GM12878 (cell line): ENCODE data around the gene OR1B1.

Experiments
- ATF7 ChIP-seq: fragments of 450-650 bp; IDR thresholded peaks from 2 replicates; pipeline ENCODE4 v1.6.1; 2016; ENCODE audit warnings: low read depth, mild to moderate bottlenecking
- ETV6 ChIP-seq, 2 experiments: fragments of 450-650 bp in 1 of 2; IDR thresholded peaks in 1 of 2; conservative IDR thresholded peaks in 1 of 2; 2 replicates each; pipeline ENCODE4 v1.6.1; 2014; ENCODE audit warnings: antibody characterized with exemption in 1 of 2, borderline replicate concordance in 1 of 2, low read depth in 1 of 2, mild to moderate bottlenecking in 1 of 2, moderate library complexity in 1 of 2
- FOXK2 ChIP-seq: fragments of 450-650 bp; IDR thresholded peaks from 2 replicates; pipeline ENCODE4 v1.6.1; 2017; ENCODE audit warnings: mild to moderate bottlenecking, moderate library complexity
- HCFC1 ChIP-seq: fragments of 150-350 bp; IDR thresholded peaks from 2 replicates; pipeline ENCODE4 v1.6.1; 2014; ENCODE audit warnings: low read length
- MLLT1 ChIP-seq: fragments of 450-650 bp; IDR thresholded peaks from 2 replicates; pipeline ENCODE4 v1.6.1; 2016; ENCODE audit warnings: mild to moderate bottlenecking
- RELA ChIP-seq: fragments of 450-650 bp; IDR thresholded peaks from 2 replicates; pipeline ENCODE4 v1.8.0; 2014; ENCODE audit warnings: borderline replicate concordance; ENCODE audit not compliant: partially characterized antibody
- SIN3A ChIP-seq: IDR thresholded peaks from 2 replicates; pipeline ENCODE4 v1.6.1; 2012; ENCODE audit warnings: low read depth, low read length, improper control_type of control experiment
- SREBF1 ChIP-seq: IDR thresholded peaks from 2 replicates; pipeline ENCODE4 v1.6.1; 2012; ENCODE audit warnings: mild to moderate bottlenecking, low read length
- TARDBP ChIP-seq: IDR thresholded peaks from 2 replicates; pipeline ENCODE4 v1.6.1; 2016; ENCODE audit warnings: borderline replicate concordance
- USF2 ChIP-seq: IDR thresholded peaks from 2 replicates; pipeline ENCODE4 v1.6.1; 2011; ENCODE audit warnings: low read depth, low read length, improper control_type of control experiment, borderline replicate concordance
- ZNF592 ChIP-seq: fragments of 450-650 bp; IDR thresholded peaks from 2 replicates; pipeline ENCODE4 v1.6.1; 2017; ENCODE audit warnings: mild to moderate bottlenecking, moderate library complexity
- ZNF622 ChIP-seq: fragments of 450-650 bp; IDR thresholded peaks from 2 replicates; pipeline ENCODE4 v1.6.1; 2017; ENCODE audit warnings: mild to moderate bottlenecking, inconsistent platforms
- ZZZ3 ChIP-seq: IDR thresholded peaks from 2 replicates; pipeline ENCODE4 v1.6.1; 2011; ENCODE audit warnings: low read depth; ENCODE audit not compliant: control insufficient read depth, insufficient read length

- no peak for TF ChIP-seq ATF7
- TF ChIP-seq RELA: no peak
- TF ChIP-seq HCFC1: no peak
- no peak for TF ChIP-seq ZNF592
- no peak for TF ChIP-seq FOXK2
- no peak for TF ChIP-seq ETV6 (conservative IDR thresholded peaks at IDR 0.05 in 1 of 2, IDR thresholded peaks at IDR 0.05 in 1 of 2; ENCODE audit: borderline replicate concordance in 1 of 2, low read depth in 1 of 2)
- no peak for TF ChIP-seq ZZZ3
- TF ChIP-seq SREBF1: no peak
- TF ChIP-seq USF2: no peak
- TF ChIP-seq TARDBP: no peak
- no peak for TF ChIP-seq MLLT1
- no peak for TF ChIP-seq ZNF622
- no peak for TF ChIP-seq SIN3A
Measured at GRCh38 chr9:122579874-122580273, 77.6 kb downstream of the OR1B1 start.
